ENCODE results near the gene SMIM32. TPM values are rescaled to one million over a fixed set of nuclear protein-coding genes. Genes with fewer than 3 reads are reported as not detected.

SMIM32 gene
- total RNA-seq, result not detected in 2 replicates

GRCh38 chr5:136192526-136193321 lies at the start of gene SMIM32:
Gene SMIM32 (minus strand): TSS chr5:136193162. CDS start chr5:136192524, 638 bp downstream.

Other genes starting within 250 kb of the SMIM32 start
- gene LECT2, start 238.2 kb downstream of the SMIM32 start, total RNA-seq, result not detected in 2 replicates
- gene TGFBI, start 164.2 kb downstream of the SMIM32 start, total RNA-seq, result 499 and 586 TPM in 2 replicates
- 42.6 and 60.7 TPM in 2 replicates for gene SMAD5, start 60.3 kb downstream of the SMIM32 start, total RNA-seq
- gene TRPC7, start 172.4 kb upstream of the SMIM32 start, total RNA-seq, result not detected in 2 replicates